ENCODE results near the gene CD40.

Gene CD40

GRCh38 chr20:46132705-46133120 lies 14.6 kb downstream of the CD40 start:
- Histone ChIP-seq H3K9me3 (ENCODE audit: insufficient read depth, low read length) (no peaks in the 10 kb centered on the region), H3K27ac (ENCODE audit: low read depth, low read length) (no peak overlapping the region), H3K27me3 (ENCODE audit: low read length) (no peaks in the 10 kb centered on the region), H3F3A (ENCODE audit: insufficient read depth) (no peaks in the 10 kb centered on the region), H4K20me1 (ENCODE audit: low read depth, low read length) (no peaks in the 10 kb centered on the region), H3K4me2 (ENCODE audit: low read depth, low read length, poor library complexity, severe bottlenecking) (no peak overlapping the region), H3K79me2 (ENCODE audit: insufficient read depth, low read length) (no peaks in the 10 kb centered on the region), H3K4me3 (ENCODE audit: insufficient read depth, low read length, poor library complexity, severe bottlenecking) (no peak overlapping the region), H3K9me2 (replicated peaks; ENCODE audit: insufficient read depth, low read length) (no peaks in the 10 kb centered on the region), H3K36me3 (ENCODE audit: low read length) (no peaks in the 10 kb centered on the region), H3K9ac (ENCODE audit: low read length) (no peak overlapping the region), H2AFZ (ENCODE audit: low read depth, low read length, severe bottlenecking) (no peak overlapping the region)
- no peak for TF ChIP-seq EZH2phosphoT487 (conservative IDR thresholded peaks at IDR 0.05; ENCODE audit: low read length)
- peak; percentile 76 for TF ChIP-seq CTCF (IDR thresholded peaks at IDR 0.05; ENCODE audit: insufficient read depth, low read length, poor library complexity, severe bottlenecking)

- no peak overlapping the region for H3K9ac ChIP-seq (ENCODE audit: low read length)
- H3K4me3 ChIP-seq (ENCODE audit: insufficient read depth, low read length, poor library complexity, severe bottlenecking), result no peak overlapping the region
- H2AFZ ChIP-seq (ENCODE audit: low read depth, low read length, severe bottlenecking), result no peak overlapping the region
- H3K4me2 ChIP-seq (ENCODE audit: low read depth, low read length, poor library complexity, severe bottlenecking), result no peak overlapping the region
- H3F3A ChIP-seq (ENCODE audit: insufficient read depth), result no peaks in the 10 kb centered on the region
- TF ChIP-seq CTCF (IDR thresholded peaks at IDR 0.05; ENCODE audit: insufficient read depth, low read length, poor library complexity, severe bottlenecking) (no peak), EZH2phosphoT487 (conservative IDR thresholded peaks at IDR 0.05; ENCODE audit: low read length) (no peak)
- H3K9me2 ChIP-seq (replicated peaks; ENCODE audit: insufficient read depth, low read length), result no peaks in the 10 kb centered on the region
- no peaks in the 10 kb centered on the region for H3K9me3 ChIP-seq (ENCODE audit: insufficient read depth, low read length)
- H3K27ac ChIP-seq (ENCODE audit: low read depth, low read length), result no peak overlapping the region
- no peaks in the 10 kb centered on the region for H4K20me1 ChIP-seq (ENCODE audit: low read depth, low read length)
- H3K27me3 ChIP-seq (ENCODE audit: low read length), result no peaks in the 10 kb centered on the region
- no peaks in the 10 kb centered on the region for H3K79me2 ChIP-seq (ENCODE audit: insufficient read depth, low read length)
- H3K36me3 ChIP-seq (ENCODE audit: low read length), result no peaks in the 10 kb centered on the region
Measured at GRCh38 chr20:46133886-46134654, 16.0 kb downstream of the CD40 start.

GRCh38 chr20:46134716-46135115 lies 16.6 kb downstream of the CD40 start:
- H3K9ac ChIP-seq (ENCODE audit: low read length), result no peak overlapping the region
- no peak overlapping the region for H2AFZ ChIP-seq (ENCODE audit: low read depth, low read length, severe bottlenecking)
- no peak overlapping the region for H3K4me3 ChIP-seq (ENCODE audit: insufficient read depth, low read length, poor library complexity, severe bottlenecking)
- no peaks in the 10 kb centered on the region for H3K79me2 ChIP-seq (ENCODE audit: insufficient read depth, low read length)
- TF ChIP-seq EZH2phosphoT487 (conservative IDR thresholded peaks at IDR 0.05; ENCODE audit: low read length) (no peak), CTCF (IDR thresholded peaks at IDR 0.05; ENCODE audit: insufficient read depth, low read length, poor library complexity, severe bottlenecking) (no peak)
- no peak overlapping the region for H3K27ac ChIP-seq (ENCODE audit: low read depth, low read length)
- H3F3A ChIP-seq (ENCODE audit: insufficient read depth), result no peaks in the 10 kb centered on the region
- no peaks in the 10 kb centered on the region for H4K20me1 ChIP-seq (ENCODE audit: low read depth, low read length)
- no peak overlapping the region for H3K4me2 ChIP-seq (ENCODE audit: low read depth, low read length, poor library complexity, severe bottlenecking)
- no peaks in the 10 kb centered on the region for H3K36me3 ChIP-seq (ENCODE audit: low read length)
- H3K9me3 ChIP-seq (ENCODE audit: insufficient read depth, low read length), result no peaks in the 10 kb centered on the region
- H3K9me2 ChIP-seq (replicated peaks; ENCODE audit: insufficient read depth, low read length), result no peaks in the 10 kb centered on the region
- no peaks in the 10 kb centered on the region for H3K27me3 ChIP-seq (ENCODE audit: low read length)
